HG03103 (cell line): Measurements from ENCODE around the gene SOX15.
"Not testable (repeated sequence)": the region's sequence is repeated elsewhere in the genome, so short reads cannot be mapped to it uniquely, and the experiment has no call there.

Source experiments
- ATAC-seq: cut with Tn5 transposase; IDR thresholded peaks from one replicate; pipeline ENCODE4 v1.9.1; 2021; ENCODE audit warnings: low read depth; ENCODE audit not compliant: unreplicated experiment

Gene SOX15

DNA sequence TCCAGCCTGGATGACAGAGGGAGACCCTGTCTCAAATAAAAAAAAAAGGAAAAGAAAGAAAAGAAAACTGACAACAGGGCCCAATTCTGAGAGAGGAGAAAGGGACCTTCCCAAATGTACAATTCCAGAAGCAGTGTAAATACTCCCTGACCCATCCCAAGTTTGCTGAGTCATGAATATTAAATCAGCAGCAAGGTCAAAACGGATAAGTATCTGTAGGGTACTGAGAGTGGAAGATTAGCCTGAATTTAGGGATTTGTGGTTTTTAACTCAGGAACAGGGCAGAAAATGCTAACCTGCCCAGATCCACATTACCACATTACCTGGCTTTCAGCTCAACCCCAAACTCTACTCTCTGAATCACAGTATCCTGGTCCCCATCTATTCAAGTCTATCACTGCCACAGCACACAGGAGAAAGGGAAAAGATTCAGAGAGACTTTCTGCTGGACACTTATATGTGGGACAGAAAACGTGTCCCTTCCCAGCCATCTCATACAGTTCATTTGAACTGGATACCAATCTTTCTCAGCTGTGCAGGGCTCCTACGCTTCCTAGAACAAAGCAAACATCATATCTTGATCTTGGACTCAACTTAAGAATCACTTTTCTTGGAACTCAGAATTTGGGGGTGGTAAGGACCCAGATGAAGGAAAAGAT lies 21.9 kb upstream of the SOX15 start:
- no peak for ATAC-seq

DNA sequence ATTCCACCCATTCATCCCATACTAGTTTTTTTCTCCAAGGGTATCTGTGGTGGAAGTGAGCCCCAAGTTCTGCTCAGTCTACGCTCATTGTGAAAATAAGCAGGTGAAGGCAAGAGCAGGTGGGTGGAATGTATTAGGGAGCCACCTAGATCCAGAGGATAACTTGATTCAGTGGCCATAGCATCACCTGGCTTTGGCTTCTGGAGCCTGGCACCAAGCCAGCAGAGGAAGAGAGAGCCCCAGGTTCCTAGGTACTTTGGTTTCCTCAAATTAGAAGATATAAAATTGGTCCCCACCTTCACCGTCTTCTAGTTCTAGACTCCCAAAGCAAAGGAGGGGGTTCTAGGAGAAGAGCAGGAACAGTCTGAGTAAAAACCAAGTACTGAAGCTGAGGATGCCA lies 20.7 kb upstream of the SOX15 start:
- no peak for ATAC-seq

DNA sequence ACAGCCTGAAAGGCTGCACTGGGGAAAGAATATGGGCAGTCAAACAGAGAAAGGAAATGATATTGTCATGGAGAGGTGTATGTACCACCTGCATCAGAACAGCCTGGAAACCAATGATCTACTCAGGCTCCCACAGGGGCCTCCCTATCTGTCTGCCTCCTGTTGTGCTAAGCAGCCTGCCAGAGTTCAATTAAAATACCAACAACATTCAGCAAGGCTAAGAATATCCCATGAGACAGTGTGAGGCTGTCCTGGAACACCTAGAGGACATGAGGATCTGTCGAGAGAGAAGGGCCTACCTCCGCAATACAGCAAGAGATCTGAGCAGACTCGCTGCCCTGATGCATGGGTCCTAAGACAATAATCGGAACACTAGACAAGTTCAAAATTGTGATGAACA lies 16.4 kb upstream of the SOX15 start:
- ATAC-seq, result no peak

- ATAC-seq, result not testable (repeated sequence)
Observed at GRCh38 chr17:7597561-7597960, 7.7 kb upstream of the SOX15 start.

DNA sequence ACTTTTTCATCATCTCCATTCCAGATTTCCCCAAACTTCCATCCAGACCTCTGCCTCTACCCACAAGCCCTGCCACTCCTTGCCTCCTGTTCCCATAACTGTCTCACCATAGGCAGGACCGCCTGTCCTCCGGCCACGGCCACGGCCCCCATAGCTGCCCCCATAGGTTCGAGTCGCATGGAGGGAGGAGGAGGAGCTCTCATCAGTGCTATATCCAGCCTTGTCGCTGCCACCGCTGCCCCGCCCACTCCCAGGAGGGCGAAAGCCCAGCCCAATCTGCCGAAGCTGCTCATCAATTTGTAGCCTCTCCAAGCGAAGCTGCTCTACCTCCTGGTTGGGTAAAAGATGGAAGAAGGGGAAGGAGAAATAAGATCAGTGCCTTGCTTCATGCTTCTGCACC lies 3.4 kb upstream of the SOX15 start:
- ATAC-seq, result no peak

- no peak for ATAC-seq
Observed at GRCh38 chr17:7592422-7593021, 2.6 kb upstream of the SOX15 start.

- no peak for ATAC-seq
Observed at GRCh38 chr17:7591596-7591995, 1.7 kb upstream of the SOX15 start.

DNA sequence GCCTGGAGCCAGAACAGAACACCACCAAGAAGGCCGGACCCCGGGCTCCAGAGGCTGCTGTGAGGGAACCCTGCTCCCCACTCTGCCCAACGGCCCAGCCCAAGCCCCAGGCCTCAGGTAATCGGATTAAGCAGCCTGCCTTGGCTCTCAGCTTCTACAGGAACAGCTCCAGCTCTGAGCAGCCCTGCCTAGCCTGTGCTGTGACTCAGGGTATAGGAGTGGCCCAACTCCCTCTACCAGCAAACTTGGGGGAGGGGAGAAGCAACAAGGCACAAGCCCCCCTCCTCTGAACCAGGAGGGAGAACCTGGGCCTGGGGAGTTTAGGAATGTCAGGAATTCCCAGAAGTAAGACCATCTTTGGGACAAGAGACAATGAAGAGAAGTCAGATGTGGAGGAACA lies 849 bp upstream of the SOX15 start:
- ATAC-seq, result no peak

DNA sequence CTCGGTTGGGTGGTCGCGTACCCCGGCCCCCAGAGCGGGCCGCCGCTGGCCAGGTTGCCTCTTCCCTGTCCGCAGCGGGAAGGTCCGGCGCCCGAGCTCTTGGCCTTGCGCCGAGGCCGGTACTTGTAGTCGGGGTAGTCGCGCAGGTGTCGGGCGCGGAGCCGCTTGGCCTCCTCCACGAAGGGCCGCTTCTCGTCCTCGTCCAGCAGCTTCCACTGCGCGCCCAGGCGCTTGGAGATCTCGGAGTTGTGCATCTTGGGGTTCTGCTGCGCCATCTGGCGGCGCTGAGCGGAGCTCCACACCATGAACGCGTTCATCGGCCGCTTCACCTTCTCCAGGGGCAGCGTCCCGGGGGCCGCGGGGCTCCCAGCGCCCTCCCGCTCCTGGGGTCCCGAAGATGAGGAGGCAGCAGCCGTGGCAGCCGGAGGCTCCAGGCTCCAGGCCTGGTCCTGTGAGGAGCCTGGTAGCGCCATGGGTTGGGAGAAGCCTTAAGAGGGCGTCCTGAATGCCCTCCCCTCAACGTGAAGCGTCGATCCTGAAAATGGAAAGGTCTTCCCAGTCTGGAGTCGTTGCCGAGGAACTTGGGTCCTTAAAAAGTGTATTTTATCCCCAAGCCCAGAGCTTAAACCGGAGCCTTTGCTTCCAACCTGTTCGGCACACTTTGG lies 558 bp downstream of the SOX15 start:
- no peak for ATAC-seq

GRCh38 chr17:7588553-7589203 lies 1.2 kb downstream of the SOX15 start:
- ATAC-seq, result no peak

DNA sequence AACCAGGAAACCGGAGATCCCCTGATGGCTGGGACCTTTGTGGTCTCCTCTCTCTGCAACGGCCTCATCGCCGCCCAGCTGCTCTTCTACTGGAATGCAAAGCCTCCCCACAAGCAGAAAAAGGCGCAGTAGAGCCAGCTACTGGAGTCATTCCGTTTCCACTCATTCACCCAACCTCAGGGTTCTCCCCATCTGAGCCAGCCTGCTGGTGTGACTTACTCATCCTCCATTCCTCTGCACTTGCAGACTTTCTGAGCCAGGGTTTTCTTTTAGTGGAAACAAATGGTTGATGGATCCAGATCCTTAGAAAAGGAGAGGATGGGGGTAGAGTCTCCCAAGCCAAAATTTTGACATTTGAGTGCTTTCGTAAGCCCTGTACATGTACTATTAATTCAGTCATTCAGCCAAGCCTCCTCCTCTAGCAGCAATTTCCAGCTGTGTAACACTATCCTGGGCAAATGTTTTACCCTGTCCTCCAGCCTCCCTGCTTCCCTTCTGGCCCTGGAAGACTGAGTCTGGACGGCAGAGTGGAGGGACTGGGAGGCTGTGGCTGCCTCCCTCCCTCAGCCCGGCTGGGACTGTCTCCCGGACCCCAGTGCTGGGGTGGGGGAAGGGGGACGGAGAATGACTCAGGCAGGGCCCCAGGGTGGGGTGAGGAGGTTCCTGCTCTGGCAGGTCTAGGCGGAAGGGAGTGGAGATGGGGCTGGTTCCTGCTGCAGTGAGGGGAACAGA lies 2.3 kb downstream of the SOX15 start:
- ATAC-seq, result no peak

DNA sequence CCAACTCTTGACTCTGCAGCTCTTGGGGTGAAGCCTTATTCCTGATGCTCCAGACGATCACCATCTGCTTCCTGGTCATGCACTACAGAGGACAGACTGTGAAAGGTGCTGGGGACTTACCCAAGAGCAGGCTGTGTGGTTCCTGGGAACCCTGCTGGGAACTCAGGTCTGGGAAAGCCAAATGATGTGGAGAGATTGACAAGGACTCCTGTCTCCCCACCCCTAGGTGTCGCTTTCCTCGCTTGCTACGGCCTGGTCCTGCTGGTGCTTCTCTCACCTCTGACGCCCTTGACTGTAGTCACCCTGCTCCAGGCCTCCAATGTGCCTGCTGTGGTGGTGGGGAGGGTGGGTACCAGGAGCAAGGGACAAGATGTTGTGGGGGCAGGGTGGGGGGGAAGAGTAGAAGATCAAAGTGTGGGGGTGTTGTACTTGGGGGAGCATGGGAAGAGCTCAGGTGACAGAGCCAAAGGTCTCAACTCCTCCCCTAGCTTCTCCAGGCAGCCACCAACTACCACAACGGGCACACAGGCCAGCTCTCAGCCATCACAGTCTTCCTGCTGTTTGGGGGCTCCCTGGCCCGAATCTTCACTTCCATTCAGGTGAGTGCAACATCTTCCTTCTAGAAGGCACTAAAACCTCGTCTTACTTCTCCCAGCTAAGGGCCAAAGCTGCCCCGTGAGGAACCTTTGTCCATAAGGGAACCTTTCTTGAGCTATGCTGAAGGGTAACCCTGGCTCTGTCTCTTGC lies 3.0 kb downstream of the SOX15 start:
- no peak for ATAC-seq

DNA sequence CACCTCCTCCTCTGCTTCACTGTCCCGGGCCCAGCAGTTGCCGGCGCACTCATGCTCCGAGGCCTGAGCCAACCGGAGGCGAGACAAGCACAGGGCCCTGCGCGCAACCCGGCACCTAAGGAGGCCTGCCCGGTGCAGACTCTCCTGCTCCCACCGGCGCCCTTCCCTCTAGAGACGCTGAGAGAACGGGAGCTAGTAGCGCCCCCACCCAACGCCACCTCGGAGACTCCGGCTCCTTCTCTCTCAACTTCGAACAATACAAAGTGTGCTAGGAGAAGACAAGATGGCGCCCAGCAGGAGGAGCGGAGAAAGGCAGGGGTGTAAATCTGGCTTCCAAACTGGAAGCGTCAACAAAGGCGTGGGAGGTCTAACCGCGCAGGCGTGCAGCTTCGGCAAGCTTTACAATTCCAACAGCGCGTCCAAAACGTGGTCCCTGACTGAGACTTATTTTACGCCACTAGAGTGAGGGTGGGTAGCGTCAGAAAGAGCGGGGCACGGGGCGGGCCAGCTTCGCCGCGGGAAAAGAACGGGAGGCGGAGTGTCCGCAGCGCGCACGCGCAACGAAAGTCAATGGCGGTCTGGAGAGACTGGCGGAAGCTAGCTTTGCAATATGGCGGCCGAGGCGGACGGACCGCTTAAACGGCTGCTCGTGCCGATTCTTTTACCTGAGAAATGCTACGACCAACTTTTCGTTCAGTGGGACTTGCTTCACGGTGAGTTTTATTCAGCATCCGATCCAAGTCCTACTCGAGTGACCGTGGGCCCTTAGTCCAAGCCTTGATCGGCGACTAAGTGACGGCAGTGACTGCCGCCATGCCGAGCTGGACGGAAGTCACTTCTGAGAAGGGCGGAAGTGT lies 6.4 kb downstream of the SOX15 start, which contains the start of gene MPDU1:
Gene MPDU1 (plus strand): TSS at position 600 of the 857 bp plus-strand sequence. CDS start 11 bp downstream, at position 611.
- peak; percentile 49 for ATAC-seq

GRCh38 chr17:7582396-7583252 lies 7.3 kb downstream of the SOX15 start:
- ATAC-seq, result no peak

- ATAC-seq, result no peak
Observed at GRCh38 chr17:7580604-7581575, 9.0 kb downstream of the SOX15 start.

DNA sequence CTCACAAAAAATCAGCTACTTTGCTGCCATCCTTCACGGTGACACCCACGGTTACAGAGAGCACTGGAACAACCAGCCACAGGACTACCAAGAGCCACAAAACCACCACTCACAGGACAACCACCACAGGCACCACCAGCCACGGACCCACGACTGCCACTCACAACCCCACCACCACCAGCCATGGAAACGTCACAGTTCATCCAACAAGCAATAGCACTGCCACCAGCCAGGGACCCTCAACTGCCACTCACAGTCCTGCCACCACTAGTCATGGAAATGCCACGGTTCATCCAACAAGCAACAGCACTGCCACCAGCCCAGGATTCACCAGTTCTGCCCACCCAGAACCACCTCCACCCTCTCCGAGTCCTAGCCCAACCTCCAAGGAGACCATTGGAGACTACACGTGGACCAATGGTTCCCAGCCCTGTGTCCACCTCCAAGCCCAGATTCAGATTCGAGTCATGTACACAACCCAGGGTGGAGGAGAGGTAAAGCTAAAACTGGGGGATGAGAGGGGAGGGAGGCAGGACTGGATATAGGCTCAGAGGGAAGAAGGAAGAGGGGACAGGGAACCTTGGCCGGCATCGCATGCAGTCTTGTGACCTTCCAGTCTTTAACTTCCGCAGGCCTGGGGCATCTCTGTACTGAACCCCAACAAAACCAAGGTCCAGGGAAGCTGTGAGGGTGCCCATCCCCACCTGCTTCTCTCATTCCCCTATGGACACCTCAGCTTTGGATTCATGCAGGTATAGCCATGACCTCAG lies 9.9 kb downstream of the SOX15 start:
- no peak for ATAC-seq
